Activated CD8-positive, alpha-beta memory T cell treated with anti-CD3 and anti-CD28 coated beads, Interleukin-2, amount 10 ng/mL, durations not matched to agents 7 days and 5 days (primary cell): ENCODE results near the gene ABO. TPM values are rescaled to one million over a fixed set of nuclear protein-coding genes. Genes with fewer than 3 reads are reported as not detected.
"Not testable (repeated sequence)": the region's sequence is repeated elsewhere in the genome, so short reads cannot be mapped to it uniquely, and the experiment has no call there.

ENCODE experiments used
- ATAC-seq: fragments of 150-1000 bp; cut with Tn5 transposase; one replicate; pipeline ENCODE4 v1.10.0; 2021; ENCODE audit warnings: moderate library complexity
- CTCF ChIA-PET: fragments of 350-600 bp; sonication (Branson Sonifier 250); formaldehyde crosslinking; loops from one replicate; lab custom pipeline; 2021; ENCODE audit warnings: antibody characterized with exemption; lab: Charles Lee
- DNase-seq: peaks from one replicate; pipeline ENCODE4 v3.0.0-alpha.2; 2020
- H3K27ac Mint-ChIP-seq: one replicate; pipeline ENCODE4 v1.8.0; 2021; ENCODE audit warnings: mild to moderate bottlenecking, mixed read lengths
- H3K27me3 Mint-ChIP-seq: one replicate; pipeline ENCODE4 v1.8.0; 2021; ENCODE audit warnings: mixed read lengths
- H3K36me3 Mint-ChIP-seq: one replicate; pipeline ENCODE4 v1.8.0; 2021; ENCODE audit warnings: mild to moderate bottlenecking, mixed read lengths
- H3K4me1 Mint-ChIP-seq: one replicate; pipeline ENCODE4 v1.8.0; 2021; ENCODE audit warnings: mixed read lengths
- H3K4me3 Mint-ChIP-seq: one replicate; pipeline ENCODE4 v1.8.0; 2021; ENCODE audit warnings: mild to moderate bottlenecking, moderate library complexity, mixed read lengths
- H3K9me3 Mint-ChIP-seq: one replicate; pipeline ENCODE4 v1.8.0; 2022; ENCODE audit warnings: low read depth, mixed read lengths
- total RNA-seq, 2 experiments: library from RNA; stranded (reverse); gene quantifications; one replicate each; pipeline ENCODE4 v1.2.3, GENCODE V29; 2021

Gene ABO
- total RNA-seq, 2 experiments from 2014 or later, result not detected

DNA sequence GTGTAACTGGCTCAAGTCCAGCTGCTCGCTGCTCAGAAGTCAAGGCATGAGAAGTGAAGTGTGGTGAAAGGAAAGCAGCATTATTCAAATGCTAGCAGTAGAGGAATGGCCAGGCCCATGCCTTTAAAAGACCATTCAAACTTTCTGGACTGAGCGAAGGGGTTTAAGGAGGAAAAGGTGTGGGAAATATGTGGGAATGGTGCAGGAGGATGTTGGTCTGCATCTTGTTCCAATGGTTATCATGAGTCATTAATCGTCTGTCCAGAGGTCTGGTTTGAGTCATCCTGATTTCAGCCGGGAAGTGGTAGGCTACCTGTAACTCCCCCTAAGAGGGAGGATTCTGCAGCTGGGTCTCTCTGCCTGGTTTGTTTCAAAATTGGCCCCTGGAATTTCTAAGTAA lies 60.7 kb downstream of the ABO start:
- not testable (repeated sequence) for H3K4me3 Mint-ChIP-seq, H3K9me3 Mint-ChIP-seq, ATAC-seq, H3K27ac Mint-ChIP-seq, H3K4me1 Mint-ChIP-seq, H3K36me3 Mint-ChIP-seq
- CTCF ChIA-PET, result interaction anchor here (1.2 kb wide), 1 partner anchor 28 kb away, joined by 5 read pairs; no protein-coding TSS in a partner anchor
- peak; percentile 11 for DNase-seq
- H3K27me3 Mint-ChIP-seq, result peaks cover 67% of the 10 kb centered on the region

DNA sequence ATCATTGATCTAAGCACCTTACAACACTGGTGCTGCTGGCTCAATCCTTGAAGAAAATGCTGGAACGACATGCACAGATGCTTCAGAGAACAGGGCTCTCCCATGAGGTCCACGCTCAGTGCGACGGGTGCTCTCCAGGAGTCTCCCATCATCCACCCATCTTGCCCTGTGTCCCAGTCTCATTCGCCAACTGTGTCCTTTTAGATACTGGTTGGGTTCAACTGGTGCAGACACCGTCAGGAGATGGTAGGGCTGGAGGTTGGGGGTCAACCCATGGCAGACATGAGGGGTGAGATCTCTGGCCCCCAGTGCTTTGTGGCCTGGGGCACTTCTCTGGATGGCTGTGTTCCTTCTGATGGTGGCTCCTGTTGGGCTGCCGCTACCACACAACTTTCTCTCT lies 64.4 kb downstream of the ABO start:
- H3K27ac Mint-ChIP-seq, result no peak overlapping the region
- peaks cover 33% of the 10 kb centered on the region for H3K27me3 Mint-ChIP-seq
- no peak overlapping the region for H3K4me3 Mint-ChIP-seq
- H3K4me1 Mint-ChIP-seq, result no peaks in the 10 kb centered on the region
- CTCF ChIA-PET, result no interaction called here
- no peaks in the 10 kb centered on the region for H3K9me3 Mint-ChIP-seq
- DNase-seq (no peak), ATAC-seq (no peak)
- no peaks in the 10 kb centered on the region for H3K36me3 Mint-ChIP-seq

DNA sequence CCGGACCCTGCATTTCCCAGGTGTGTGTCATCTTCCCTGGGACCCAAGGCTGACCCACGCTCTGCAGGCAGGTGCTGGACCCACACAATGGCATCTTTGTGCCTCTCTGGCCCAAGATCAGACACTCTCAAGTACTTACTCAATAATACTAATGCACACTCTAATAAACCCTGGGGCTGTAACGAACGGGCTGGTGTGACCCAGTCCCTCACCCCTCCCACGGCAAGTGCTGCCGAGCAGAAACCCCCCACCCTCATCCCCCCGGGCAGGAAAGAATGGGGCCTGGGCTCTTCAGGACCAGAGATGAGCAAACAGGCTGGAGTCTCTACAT lies 64.8 kb downstream of the ABO start:
- peaks cover 30% of the 10 kb centered on the region for H3K27me3 Mint-ChIP-seq
- no peaks in the 10 kb centered on the region for H3K36me3 Mint-ChIP-seq
- H3K4me3 Mint-ChIP-seq, result no peak overlapping the region
- ATAC-seq, result no peak
- DNase-seq, result no peak
- H3K27ac Mint-ChIP-seq, result no peak overlapping the region
- no peaks in the 10 kb centered on the region for H3K9me3 Mint-ChIP-seq
- no peaks in the 10 kb centered on the region for H3K4me1 Mint-ChIP-seq
- CTCF ChIA-PET, result no interaction called here

DNA sequence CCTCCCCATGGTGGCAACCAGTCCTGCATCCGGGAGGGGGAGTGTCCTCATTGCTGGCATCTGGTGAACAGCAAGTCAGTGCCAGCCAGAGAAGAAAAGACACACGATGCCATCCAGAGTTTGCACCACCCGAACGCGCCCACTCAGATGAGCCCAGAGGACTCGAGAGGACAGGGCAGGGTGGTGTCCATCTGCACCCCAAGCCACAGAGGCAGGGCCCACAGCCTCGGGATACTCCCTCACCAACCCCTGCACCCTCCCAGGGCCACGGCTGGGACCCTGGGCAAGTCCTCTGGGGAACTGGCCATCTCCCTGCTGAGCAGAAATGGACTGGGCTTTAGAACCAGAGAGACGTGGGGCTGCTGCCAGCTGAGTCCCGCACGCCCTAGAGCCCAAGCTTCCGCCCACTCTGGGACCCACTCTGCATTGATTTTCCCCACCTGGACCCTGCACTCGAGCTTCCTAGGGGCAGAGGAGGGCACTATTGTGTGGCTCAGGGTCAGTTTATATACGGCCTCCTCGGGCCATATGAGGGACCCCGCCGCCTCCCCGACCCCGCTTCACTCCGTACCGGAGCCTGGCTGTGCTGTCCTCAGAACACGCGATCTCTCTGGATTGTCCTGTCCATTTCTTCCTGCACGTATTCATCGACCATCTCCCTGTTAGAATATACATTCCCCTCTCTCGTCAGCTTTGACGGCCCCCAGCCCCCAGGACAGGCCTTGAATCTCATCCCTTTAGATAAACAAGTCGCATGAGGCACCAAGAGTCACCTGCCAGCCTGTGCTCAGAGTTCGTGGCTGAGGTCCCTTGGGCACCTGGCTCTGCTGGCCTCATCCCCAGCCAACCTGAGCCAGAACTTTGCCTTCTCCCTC lies 65.4 kb downstream of the ABO start:
- H3K9me3 Mint-ChIP-seq, H3K4me1 Mint-ChIP-seq, H3K4me3 Mint-ChIP-seq, DNase-seq, H3K27ac Mint-ChIP-seq, H3K36me3 Mint-ChIP-seq, CTCF ChIA-PET, ATAC-seq: not testable (repeated sequence)
- H3K27me3 Mint-ChIP-seq, result peaks cover 25% of the 10 kb centered on the region

DNA sequence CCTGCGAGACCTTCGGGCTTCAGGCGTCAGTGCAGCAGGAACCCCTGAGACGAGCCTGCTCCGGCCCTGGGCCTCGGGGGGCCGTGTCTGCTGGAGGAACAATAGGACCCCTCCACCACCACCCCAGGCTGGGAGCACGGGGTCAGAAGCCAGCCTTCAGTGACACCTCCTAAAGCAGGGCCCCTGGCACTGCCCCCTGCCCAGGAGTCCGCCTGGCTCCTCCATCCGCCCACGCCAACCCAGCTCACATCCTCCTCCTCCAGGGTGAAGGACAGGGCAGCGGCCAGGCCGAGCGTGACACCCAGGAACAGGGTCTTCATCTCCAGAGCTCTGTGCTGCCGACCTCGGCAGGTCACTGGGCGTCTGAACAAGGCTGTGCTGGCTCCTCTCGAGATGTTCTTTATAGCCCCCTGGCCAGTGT lies 66.1 kb downstream of the ABO start, which contains the start of gene OBP2B:
Gene OBP2B (minus strand): TSS at position 371 of the 421 bp plus-strand sequence. CDS start 51 bp downstream, at position 320.
- H3K36me3 Mint-ChIP-seq, CTCF ChIA-PET, H3K4me1 Mint-ChIP-seq, DNase-seq, H3K9me3 Mint-ChIP-seq, H3K4me3 Mint-ChIP-seq, H3K27ac Mint-ChIP-seq, ATAC-seq: not testable (repeated sequence)
- H3K27me3 Mint-ChIP-seq, result peaks cover 18% of the 10 kb centered on the region

DNA sequence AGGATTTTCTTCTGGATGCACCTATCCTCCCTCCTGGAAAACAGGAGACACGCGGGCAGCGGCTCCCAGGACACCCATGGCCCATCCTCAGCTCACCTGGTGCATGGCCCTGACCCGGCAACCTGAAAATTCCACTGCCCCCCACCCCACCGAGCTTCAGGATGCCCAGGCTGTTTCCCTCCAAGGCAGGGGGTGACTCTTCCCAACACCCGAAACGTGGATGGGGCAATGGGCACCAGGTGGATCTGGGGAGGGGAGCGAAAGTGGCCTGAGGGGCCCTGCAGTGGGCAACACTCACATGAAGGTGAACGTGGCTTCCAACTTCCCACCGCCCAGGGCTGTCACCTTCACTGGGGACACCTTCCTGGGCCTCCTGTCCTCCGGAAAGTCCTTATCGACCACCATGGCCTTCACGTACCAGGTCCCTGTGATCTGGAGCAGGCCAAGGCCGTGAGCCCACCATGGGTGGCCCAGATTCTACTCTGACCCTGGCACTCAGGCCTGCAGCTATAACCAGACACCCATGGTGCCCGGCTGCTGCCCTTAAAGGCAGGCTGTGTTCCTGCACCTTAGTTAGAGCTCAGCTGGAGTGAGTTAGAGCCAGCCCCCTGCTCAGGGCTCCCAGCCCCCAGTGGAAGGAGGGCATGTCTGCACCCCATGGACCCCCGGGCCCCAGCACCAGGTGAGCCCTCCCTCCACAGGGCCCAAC lies 66.7 kb downstream of the ABO start:
- not testable (repeated sequence) for H3K4me1 Mint-ChIP-seq, H3K36me3 Mint-ChIP-seq, H3K9me3 Mint-ChIP-seq, DNase-seq, ATAC-seq, H3K4me3 Mint-ChIP-seq, H3K27ac Mint-ChIP-seq
- CTCF ChIA-PET, result interaction anchor here (0.5 kb wide), 1 partner anchor 86 kb away, joined by 4 read pairs; no protein-coding TSS in a partner anchor
- H3K27me3 Mint-ChIP-seq, result peaks cover 14% of the 10 kb centered on the region

DNA sequence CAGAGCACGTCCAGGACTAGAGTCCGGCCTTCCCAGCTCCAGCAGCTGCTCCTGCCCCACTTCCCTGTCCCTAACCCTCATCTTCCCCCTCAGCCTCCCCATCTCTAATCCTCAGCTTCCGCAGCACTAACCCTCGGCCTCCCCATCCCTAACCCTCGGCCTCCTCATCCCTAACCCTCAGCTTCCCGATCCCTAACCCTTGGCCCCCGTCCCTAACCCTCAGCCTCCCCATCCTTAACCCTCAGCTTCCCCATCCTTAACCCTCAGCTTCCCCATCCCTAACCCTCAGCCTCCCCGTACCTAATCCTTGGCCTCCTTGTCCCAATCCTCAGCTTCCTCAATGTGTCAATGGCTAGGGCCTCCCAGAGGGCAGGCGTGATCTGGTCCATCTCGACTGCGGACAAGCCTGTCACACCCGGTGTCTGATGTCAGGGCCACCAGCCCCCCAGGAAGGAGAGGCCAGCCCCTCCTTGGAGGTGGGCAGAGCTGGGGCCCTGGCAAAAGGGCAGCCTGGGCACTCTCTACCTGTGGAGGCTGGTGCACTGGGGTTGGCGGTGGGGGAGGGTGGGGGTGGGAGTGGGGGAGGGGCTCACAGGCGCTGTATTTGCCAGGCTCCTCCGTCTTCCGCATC lies 67.3 kb downstream of the ABO start:
- no peaks in the 10 kb centered on the region for H3K4me1 Mint-ChIP-seq
- no peaks in the 10 kb centered on the region for H3K36me3 Mint-ChIP-seq
- CTCF ChIA-PET, result interaction anchor here (0.5 kb wide), 1 partner anchor 87 kb away, joined by 4 read pairs; no protein-coding TSS in a partner anchor
- no peak overlapping the region for H3K4me3 Mint-ChIP-seq
- peaks cover 10% of the 10 kb centered on the region for H3K27me3 Mint-ChIP-seq
- no peaks in the 10 kb centered on the region for H3K9me3 Mint-ChIP-seq
- H3K27ac Mint-ChIP-seq, result no peak overlapping the region
- no peak for ATAC-seq
- no peak for DNase-seq

DNA sequence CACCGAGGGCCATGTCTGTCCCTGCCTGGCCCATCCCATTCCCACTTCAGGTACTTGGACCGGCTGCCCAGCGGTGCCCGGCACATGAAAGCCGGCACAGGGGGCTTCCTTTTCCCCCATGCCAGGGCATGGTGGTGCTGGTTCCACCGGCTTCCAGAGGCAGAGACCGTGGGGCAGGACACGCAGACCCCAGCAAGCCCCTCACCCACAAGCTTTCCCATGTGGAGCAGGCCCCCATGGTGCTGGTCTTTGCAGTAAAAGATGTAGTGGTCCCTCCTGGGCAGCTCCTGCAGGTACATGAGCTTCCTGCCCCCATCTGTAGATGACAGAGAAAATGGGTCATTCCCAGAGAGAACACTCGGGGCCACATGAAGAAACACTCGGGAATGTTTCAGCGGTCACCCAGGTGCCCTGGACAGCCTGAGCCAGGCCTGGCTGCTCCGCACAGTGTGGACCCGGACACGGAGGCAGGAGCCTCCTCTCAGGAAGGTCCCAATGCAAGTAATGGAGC lies 67.9 kb downstream of the ABO start:
- Mint-ChIP-seq H3K27me3 (peaks cover 6% of the 10 kb centered on the region), H3K36me3 (no peaks in the 10 kb centered on the region), H3K9me3 (no peaks in the 10 kb centered on the region), H3K27ac (no peak overlapping the region), H3K4me1 (no peaks in the 10 kb centered on the region), H3K4me3 (no peak overlapping the region)
- CTCF ChIA-PET, result no interaction called here
- ATAC-seq (no peak), DNase-seq (no peak)

DNA sequence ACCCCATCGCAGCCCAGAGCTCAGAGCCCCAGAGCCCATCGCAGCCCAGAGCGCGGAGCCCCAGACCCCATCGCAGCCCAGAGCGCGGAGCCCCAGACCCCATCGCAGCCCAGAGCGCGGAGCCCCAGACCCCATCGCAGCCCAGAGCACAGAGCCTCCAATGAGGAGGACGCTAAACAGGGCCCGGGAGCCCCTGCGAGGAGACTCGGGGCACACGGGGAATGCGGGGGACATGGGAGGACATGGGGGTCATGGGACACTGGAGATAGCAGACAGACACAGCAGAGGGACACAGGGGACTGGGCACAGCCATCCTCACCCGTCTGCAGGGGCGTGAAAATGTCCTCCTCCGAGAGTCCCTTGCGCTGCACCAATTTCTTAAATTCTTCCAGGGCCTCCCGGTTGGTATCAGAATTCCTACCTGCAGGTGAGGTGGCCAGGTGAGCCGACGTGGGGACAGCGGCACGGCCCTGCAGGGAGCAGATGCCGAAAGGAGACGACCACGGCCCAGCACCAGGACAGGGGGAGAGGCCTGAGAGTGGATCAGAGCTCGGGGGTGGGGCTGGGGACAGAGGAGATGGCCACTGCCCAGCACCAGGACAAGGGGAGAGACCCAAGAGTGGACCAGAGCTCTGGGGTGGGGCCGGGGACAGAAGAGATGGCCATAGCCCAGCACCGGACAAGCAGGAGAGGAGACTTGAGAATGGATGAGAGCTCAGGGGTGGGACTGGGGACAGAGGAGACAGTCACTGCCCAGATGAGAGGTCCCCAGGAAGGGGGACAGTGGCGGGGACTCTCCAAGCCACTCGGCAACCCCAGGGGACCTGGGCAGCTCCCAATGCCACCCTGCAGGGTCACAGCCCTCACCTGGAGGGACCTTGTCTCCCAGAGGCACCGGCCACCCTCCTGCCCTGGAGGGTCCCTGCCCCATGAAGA lies 68.7 kb downstream of the ABO start:
- H3K9me3 Mint-ChIP-seq, result no peaks in the 10 kb centered on the region
- no peaks in the 10 kb centered on the region for H3K36me3 Mint-ChIP-seq
- no peak overlapping the region for H3K4me3 Mint-ChIP-seq
- DNase-seq (no peak), ATAC-seq (no peak)
- H3K27me3 Mint-ChIP-seq, result peaks cover 3% of the 10 kb centered on the region
- H3K4me1 Mint-ChIP-seq, result no peaks in the 10 kb centered on the region
- no peak overlapping the region for H3K27ac Mint-ChIP-seq
- CTCF ChIA-PET, result no interaction called here

DNA sequence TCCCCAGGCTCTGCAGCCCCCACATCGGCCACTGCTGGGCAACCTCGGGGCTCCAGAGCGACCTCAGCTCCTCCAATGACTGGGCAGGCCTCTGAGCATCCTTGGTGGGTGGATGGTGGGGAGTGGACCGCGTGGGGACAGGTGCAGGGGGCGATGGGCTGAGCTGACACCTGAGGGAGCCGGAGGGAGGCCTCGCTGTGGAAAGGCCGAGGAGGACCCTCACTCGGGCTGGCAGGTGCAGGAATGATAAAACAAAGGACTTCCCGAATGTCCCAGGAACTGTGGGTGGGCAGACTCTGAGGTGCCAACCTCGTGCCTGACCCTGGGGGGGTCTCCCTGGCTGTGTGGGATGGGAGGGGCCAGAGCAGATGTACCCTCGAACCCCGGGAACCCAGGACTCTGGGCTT lies 69.5 kb downstream of the ABO start:
- H3K4me3 Mint-ChIP-seq, H3K4me1 Mint-ChIP-seq, H3K27ac Mint-ChIP-seq, H3K36me3 Mint-ChIP-seq, H3K9me3 Mint-ChIP-seq, H3K27me3 Mint-ChIP-seq, DNase-seq, CTCF ChIA-PET, ATAC-seq: not testable (repeated sequence)
